Measurements from ENCODE around the gene NRP1.

- TF ChIP-seq CTCF (conservative IDR thresholded peaks at IDR 0.05; ENCODE audit: low read depth, low read length) (no peak), EZH2 (IDR thresholded peaks at IDR 0.05; ENCODE audit: borderline replicate concordance, low read depth, low read length, poor library complexity, severe bottlenecking) (no peak)
These were observed 81.7 kb downstream of the NRP1 start for GRCh38 chr10:33252794-33253203.
